Measurements from ENCODE around the gene ABCC12.
"Not testable (repeated sequence)": the region's sequence is repeated elsewhere in the genome, so short reads cannot be mapped to it uniquely, and the experiment has no call there.

Gene ABCC12

GRCh38 chr16:48168075-48168474 is 12.3 kb upstream of the ABCC12 start:
- H3K4me3 ChIP-seq (ENCODE audit: low read depth, low read length) = no peak overlapping the region
- no peak for DNase-seq (ENCODE audit: low read depth)

GRCh38 chr16:48166617-48167016 is 10.8 kb upstream of the ABCC12 start:
- not testable (repeated sequence) for H3K4me3 ChIP-seq (ENCODE audit: low read depth, low read length); DNase-seq (ENCODE audit: low read depth)

- H3K4me3 ChIP-seq (ENCODE audit: low read depth, low read length) = no peak overlapping the region
- DNase-seq (ENCODE audit: low read depth) = no peak
Measured at GRCh38 chr16:48165961-48166578, 10.3 kb upstream of the ABCC12 start.

- no peak overlapping the region for H3K4me3 ChIP-seq (ENCODE audit: low read depth, low read length)
- peak; percentile 24 for DNase-seq (ENCODE audit: low read depth)
Measured at GRCh38 chr16:48164907-48165715, 9.3 kb upstream of the ABCC12 start.

- H3K4me3 ChIP-seq (ENCODE audit: low read depth, low read length) = no peak overlapping the region
- no peak for DNase-seq (ENCODE audit: low read depth)
Measured at GRCh38 chr16:48162839-48163410, 7.1 kb upstream of the ABCC12 start.

GRCh38 chr16:48161906-48162305 is 6.1 kb upstream of the ABCC12 start:
- no peak overlapping the region for H3K4me3 ChIP-seq (ENCODE audit: low read depth, low read length)
- no peak for DNase-seq (ENCODE audit: low read depth)

- DNase-seq (ENCODE audit: low read depth) = peak; percentile 6
Measured at GRCh38 chr16:48160575-48160974, 4.8 kb upstream of the ABCC12 start.

GRCh38 chr16:48158296-48158695 is 2.5 kb upstream of the ABCC12 start:
- DNase-seq (ENCODE audit: low read depth) = peak; percentile 41
- no peak overlapping the region for H3K4me3 ChIP-seq (ENCODE audit: low read depth, low read length)

More at GRCh38 chr16:48160575-48160974, 4.8 kb upstream of the ABCC12 start:
- H3K4me3 ChIP-seq (ENCODE audit: low read depth, low read length) = no peak overlapping the region

GRCh38 chr16:48157794-48158193 is 2.0 kb upstream of the ABCC12 start:
- H3K4me3 ChIP-seq (ENCODE audit: low read depth, low read length) = no peak overlapping the region
- no peak for DNase-seq (ENCODE audit: low read depth)

- no peak for DNase-seq (ENCODE audit: low read depth)
- H3K4me3 ChIP-seq (ENCODE audit: low read depth, low read length) = no peak overlapping the region
Measured at GRCh38 chr16:48157302-48157701, 1.5 kb upstream of the ABCC12 start.

- H3K4me3 ChIP-seq (ENCODE audit: low read depth, low read length) = peak overlapping the region; percentile 18
- peak; percentile 58 for DNase-seq (ENCODE audit: low read depth)
Measured at GRCh38 chr16:48156790-48157209, 1.0 kb upstream of the ABCC12 start.

- DNase-seq (ENCODE audit: low read depth) = no peak
Measured at GRCh38 chr16:48153774-48154173, 2.0 kb downstream of the ABCC12 start.

GRCh38 chr16:48152226-48152625 is 3.6 kb downstream of the ABCC12 start:
- no peak for DNase-seq (ENCODE audit: low read depth)
- no peak overlapping the region for H3K4me3 ChIP-seq (ENCODE audit: low read depth, low read length)

More at GRCh38 chr16:48153774-48154173, 2.0 kb downstream of the ABCC12 start:
- H3K4me3 ChIP-seq (ENCODE audit: low read depth, low read length) = no peak overlapping the region

GRCh38 chr16:48150707-48151106 is 5.1 kb downstream of the ABCC12 start:
- DNase-seq (ENCODE audit: low read depth) = no peak
- no peak overlapping the region for H3K4me3 ChIP-seq (ENCODE audit: low read depth, low read length)

GRCh38 chr16:48146710-48147109 is 9.1 kb downstream of the ABCC12 start:
- no peak overlapping the region for H3K4me3 ChIP-seq (ENCODE audit: low read depth, low read length)
- DNase-seq (ENCODE audit: low read depth) = no peak

GRCh38 chr16:48146131-48146530 is 9.7 kb downstream of the ABCC12 start:
- no peak overlapping the region for H3K4me3 ChIP-seq (ENCODE audit: low read depth, low read length)
- DNase-seq (ENCODE audit: low read depth) = no peak

GRCh38 chr16:48143812-48144368 is 11.9 kb downstream of the ABCC12 start:
- no peak overlapping the region for H3K4me3 ChIP-seq (ENCODE audit: low read depth, low read length)
- no peak for DNase-seq (ENCODE audit: low read depth)

- H3K4me3 ChIP-seq (ENCODE audit: low read depth, low read length) = no peak overlapping the region
- DNase-seq (ENCODE audit: low read depth) = no peak
Measured at GRCh38 chr16:48140821-48141220, 15.0 kb downstream of the ABCC12 start.

- H3K4me3 ChIP-seq (ENCODE audit: low read depth, low read length) = no peak overlapping the region
- DNase-seq (ENCODE audit: low read depth) = no peak
Measured at GRCh38 chr16:48139517-48139916, 16.3 kb downstream of the ABCC12 start.

- DNase-seq (ENCODE audit: low read depth) = no peak
- H3K4me3 ChIP-seq (ENCODE audit: low read depth, low read length) = no peak overlapping the region
Measured at GRCh38 chr16:48138543-48138942, 17.2 kb downstream of the ABCC12 start.
